Natural killer cell (primary cell): ENCODE measurements around the gene PSMA2. TPM values are rescaled to one million over a fixed set of nuclear protein-coding genes. Genes with fewer than 3 reads are reported as not detected.
A peak's percentile ranks its signal among the peaks of the same experiment; 100 is the strongest.

Experiments used
- ATAC-seq, 3 donors: fragments of 150-1000 bp in 2 of 3; fragments of 200-7000 bp in 1 of 3; cut with Tn5 transposase; 1 replicate in 1 of 3; 2 replicates in 2 of 3; pipeline ENCODE4 v1.10.0; 2021; ENCODE audit warnings: mild to moderate bottlenecking in 2 of 3, moderate library complexity in 2 of 3
- DNase-seq, 2 donors: peaks; one replicate each; pipeline versions ENCODE4 v3.0.0 to v3.0.0-alpha.2; 2013 to 2021; ENCODE audit warnings: mixed read lengths in 1 of 2
- H3K27ac ChIP-seq: one replicate; pipeline ENCODE4 v1.5.1; 2013; ENCODE audit warnings: mild to moderate bottlenecking, low read length
- H3K27me3 ChIP-seq: one replicate; pipeline ENCODE4 v1.6.1; 2013; ENCODE audit warnings: low read length; ENCODE audit not compliant: control insufficient read depth, insufficient read depth
- H3K36me3 ChIP-seq: one replicate; pipeline ENCODE4 v1.6.1; 2013; ENCODE audit warnings: low read length; ENCODE audit not compliant: control insufficient read depth, insufficient read depth
- H3K4me1 ChIP-seq: one replicate; pipeline ENCODE4 v1.6.1; 2013; ENCODE audit warnings: low read length; ENCODE audit not compliant: control insufficient read depth, insufficient read depth
- H3K4me3 ChIP-seq: one replicate; pipeline ENCODE4 v1.5.1; 2013; ENCODE audit warnings: low read length
- H3K9me3 ChIP-seq: one replicate; pipeline ENCODE4 v1.6.1; 2013; ENCODE audit warnings: low read length; ENCODE audit not compliant: control insufficient read depth, insufficient read depth
- H3K27ac Mint-ChIP-seq, 2 donors: one replicate each; pipeline ENCODE4 v1.8.0; 2022; ENCODE audit warnings: mild to moderate bottlenecking in 2 of 2, mixed read lengths in 2 of 2, moderate library complexity in 1 of 2
- H3K27me3 Mint-ChIP-seq, 2 donors: one replicate each; pipeline ENCODE4 v1.8.0; 2022; ENCODE audit warnings: low read depth in 2 of 2, mixed read lengths in 2 of 2
- H3K36me3 Mint-ChIP-seq: one replicate; pipeline ENCODE4 v1.8.0; 2022; ENCODE audit warnings: mixed read lengths
- H3K4me1 Mint-ChIP-seq, 2 donors: one replicate each; pipeline ENCODE4 v1.8.0; 2022; ENCODE audit warnings: mixed read lengths in 2 of 2
- H3K4me3 Mint-ChIP-seq: one replicate; pipeline ENCODE4 v1.8.0; 2022; ENCODE audit warnings: mild to moderate bottlenecking, moderate library complexity, mixed read lengths
- H3K9me3 Mint-ChIP-seq, 2 donors: one replicate each; pipeline ENCODE4 v1.8.0; 2022; ENCODE audit warnings: mixed read lengths in 2 of 2
- CTCF ChIP-seq: fragments of 200-600 bp; IDR thresholded peaks from one replicate; pipeline ENCODE4 v1.8.0; 2022; ENCODE audit warnings: antibody characterized with exemption
- WGBS: methylation state at CpG from one replicate; pipeline ENCODE4 v1.1.7; 2013; ENCODE audit warnings: missing lambda C conversion rate; ENCODE audit not compliant: insufficient coverage; 5-methylcytosine and 5-hydroxymethylcytosine counted together
- intact Hi-C: fragments of 100-400 bp; cut with micrococcal nuclease; formaldehyde crosslinking; loops from one replicate; pipeline ENCODE4 v1.14.2; 2022
- total RNA-seq, 4 donors: library from RNA; stranded (reverse); fragments of 120-200 nt in 1 of 4; gene quantifications; one replicate each; pipeline versions ENCODE4 v1.2.3 to v1.2.4, GENCODE V29; 2013 to 2022

PSMA2 gene
- total RNA-seq, 3 donors from 2014 or later (not counting 1 experiment from before 2014, with no cell fraction given), result 46.5 to 55.6 (median 48.3) TPM

GRCh38 chr7:42911454-42912447 is 20.2 kb downstream of the PSMA2 start, which contains the start of gene C7orf25:
Gene C7orf25, minus strand, starts transcription at chr7:42912070. Its CDS starts 1,170 bp downstream, at chr7:42910900.
- under 1% methylated on average over 95 of the region's 95 CpGs for WGBS
- Mint-ChIP-seq H3K27me3 (no peaks in the 10 kb centered on the region), H3K4me3 (peak within 1 kb of the TSS; percentile 97), H3K27ac (peak within 1 kb of the TSS; percentile 88 to 95), H3K36me3 (no peaks in the 10 kb centered on the region), H3K4me1 (peaks cover 56 to 58% of the 10 kb centered on the region in 2 donors), H3K9me3 (no peaks in the 10 kb centered on the region)
- Histone ChIP-seq H3K4me1 (peaks cover 9% of the 10 kb centered on the region), H3K27me3 (no peaks in the 10 kb centered on the region), H3K9me3 (no peaks in the 10 kb centered on the region), H3K27ac (peak within 1 kb of the TSS; percentile 48), H3K36me3 (peaks cover 14% of the 10 kb centered on the region), H3K4me3 (peak within 1 kb of the TSS; percentile 55)
- TF ChIP-seq CTCF, result no peak
- intact Hi-C loops, result loop anchor here (1.0 kb wide), 1 partner anchor 21 kb away; the partner anchor contains the start of genes MRPL32 and PSMA2
- DNase-seq (peak; percentile 93 to 97), ATAC-seq (peak; percentile 83 to 96 (median 94))

GRCh38 chr7:42910306-42910705 is 21.7 kb downstream of the PSMA2 start:
- TF ChIP-seq CTCF, result no peak
- Mint-ChIP-seq H3K27ac (peak overlapping the region; percentile 88 to 95), H3K36me3 (no peaks in the 10 kb centered on the region), H3K4me1 (peaks cover 62 to 63% of the 10 kb centered on the region in 2 donors), H3K4me3 (peak overlapping the region; percentile 97), H3K27me3 (no peaks in the 10 kb centered on the region), H3K9me3 (no peaks in the 10 kb centered on the region)
- H3K9me3 ChIP-seq, result no peaks in the 10 kb centered on the region
- ATAC-seq, result no peak
- H3K4me1 ChIP-seq, result peaks cover 9% of the 10 kb centered on the region
- DNase-seq, result no peak
- peaks cover 2% of the 10 kb centered on the region for H3K36me3 ChIP-seq
- WGBS, result 91% methylated on average over 1 of the region's 2 CpGs
- H3K4me3 ChIP-seq, result no peak overlapping the region
- H3K27me3 ChIP-seq, result no peaks in the 10 kb centered on the region
- no peak overlapping the region for H3K27ac ChIP-seq
- intact Hi-C loops, result no loop called here

DNA sequence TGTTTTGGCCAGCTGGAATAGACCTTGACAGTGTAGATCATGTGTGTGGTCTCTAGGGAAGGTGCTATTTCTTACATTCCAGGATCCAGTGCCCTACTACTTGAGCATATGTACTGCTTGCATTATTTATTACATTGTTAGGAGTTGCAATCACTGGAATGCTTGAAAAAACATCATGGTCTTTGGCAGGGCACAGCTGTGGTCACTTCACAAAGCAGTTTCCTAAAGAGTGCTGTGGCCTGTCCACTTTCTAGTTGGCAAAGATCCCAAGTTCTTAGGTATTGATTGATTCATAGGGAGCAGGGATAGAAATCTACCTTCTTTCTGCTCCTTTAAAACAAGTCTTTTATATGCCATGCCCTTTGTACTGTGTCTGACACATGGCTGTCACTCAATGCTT is 24.7 kb downstream of the PSMA2 start:
- H3K27me3 Mint-ChIP-seq, result no peaks in the 10 kb centered on the region
- Histone ChIP-seq H3K27me3 (no peaks in the 10 kb centered on the region), H3K27ac (no peak overlapping the region), H3K4me3 (no peak overlapping the region), H3K9me3 (no peaks in the 10 kb centered on the region), H3K36me3 (peaks cover 2% of the 10 kb centered on the region), H3K4me1 (peaks cover 8% of the 10 kb centered on the region)
- DNase-seq, result no peak
- no peak for ATAC-seq
- TF ChIP-seq CTCF, result no peak
- intact Hi-C loops, result no loop called here
- H3K36me3 Mint-ChIP-seq, result no peaks in the 10 kb centered on the region
- no peaks in the 10 kb centered on the region for H3K9me3 Mint-ChIP-seq
- H3K4me3 Mint-ChIP-seq, result peak overlapping the region; percentile 60
- peaks cover 58% of the 10 kb centered on the region in 2 donors for H3K4me1 Mint-ChIP-seq
- H3K27ac Mint-ChIP-seq, result peak overlapping the region; percentile 54 to 89
